ENCODE measurements around the gene PERM1.
"Not testable (repeated sequence)": the region's sequence is repeated elsewhere in the genome, so short reads cannot be mapped to it uniquely, and the experiment has no call there.

The PERM1 gene

GRCh38 chr1:1014799-1015681 lies 33.1 kb upstream of the PERM1 start:
- peak in 1 of 2 donors; percentile 59 for DNase-seq

GRCh38 chr1:1013922-1014648 lies 32.2 kb upstream of the PERM1 start:
- DNase-seq, result no peak

- peak; percentile 89 to 98 for DNase-seq
These were observed 31.4 kb upstream of the PERM1 start, which contains the start of gene ISG15 for GRCh38 chr1:1013105-1013921. Gene ISG15 (plus strand): TSS chr1:1013497. CDS start chr1:1013574, 77 bp downstream.

GRCh38 chr1:1012736-1013104 lies 30.8 kb upstream of the PERM1 start:
- not testable (repeated sequence) for DNase-seq

- no peak for DNase-seq
These were observed 29.6 kb upstream of the PERM1 start for GRCh38 chr1:1011396-1011949.

- not testable (repeated sequence) for DNase-seq
These were observed 28.2 kb upstream of the PERM1 start for GRCh38 chr1:1010131-1010530.

GRCh38 chr1:1006305-1007159 lies 24.6 kb upstream of the PERM1 start:
- no peak for DNase-seq

GRCh38 chr1:1005774-1006304 lies 23.9 kb upstream of the PERM1 start:
- DNase-seq, result no peak

- DNase-seq, result peak in 1 of 2 donors; percentile 27
These were observed 23.1 kb upstream of the PERM1 start for GRCh38 chr1:1004780-1005697.

GRCh38 chr1:1004420-1004779 lies 22.5 kb upstream of the PERM1 start:
- DNase-seq, result no peak

- DNase-seq, result no peak
These were observed 21.9 kb upstream of the PERM1 start for GRCh38 chr1:1003618-1004419.

GRCh38 chr1:1001057-1001783 lies 19.3 kb upstream of the PERM1 start:
- DNase-seq, result no peak

- DNase-seq, result peak; percentile 47 to 79
These were observed 18.6 kb upstream of the PERM1 start for GRCh38 chr1:1000357-1001056.

- DNase-seq, result peak; percentile 89
These were observed 17.9 kb upstream of the PERM1 start, which contains the start of gene HES4 for GRCh38 chr1:999725-1000356. Gene HES4 (minus strand): TSS chr1:1000097. CDS start chr1:999973, 124 bp downstream.

- DNase-seq, result no peak
These were observed 17.3 kb upstream of the PERM1 start for GRCh38 chr1:998995-999724.

- no peak for DNase-seq
These were observed 16.8 kb upstream of the PERM1 start for GRCh38 chr1:998745-998994.

Data from inflammatory macrophage treated with lipopolysaccharide for 1 hour (primary cell).